Activated CD4-positive, CD25-positive, alpha-beta regulatory T cell treated with anti-CD3 and anti-CD28 coated beads, Interleukin-2, amount 50 U/mL, for 16 hours (primary cell): ENCODE data around the gene SCP2.

Experiments
- DNase-seq: peaks from one replicate; pipeline ENCODE4 v3.0.0-alpha.2; 2020; ENCODE audit warnings: low read depth, low spot score

The SCP2 gene

GRCh38 chr1:53066891-53067738 is 140.0 kb downstream of the SCP2 start:
- DNase-seq, result no peak

DNA sequence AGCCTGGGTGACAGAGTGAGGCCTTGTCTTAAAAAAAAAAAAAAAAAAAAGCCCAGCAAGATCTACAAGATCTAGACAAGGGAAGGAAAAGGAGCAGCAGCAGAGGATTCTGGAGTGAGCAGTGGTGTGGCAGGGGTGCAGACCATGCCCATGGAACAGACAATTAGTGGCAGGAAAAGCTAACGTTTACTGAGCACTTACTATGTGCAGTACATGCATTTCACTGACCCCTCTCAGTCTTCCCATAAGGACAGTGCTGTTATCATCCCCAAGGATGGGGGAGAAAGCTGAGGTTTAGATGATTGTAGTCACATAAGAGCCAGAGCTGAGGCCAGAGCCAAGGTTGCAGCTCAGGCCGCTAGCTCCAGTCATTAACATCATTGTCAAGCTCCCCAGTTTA is 140.8 kb downstream of the SCP2 start:
- DNase-seq, result no peak

DNA sequence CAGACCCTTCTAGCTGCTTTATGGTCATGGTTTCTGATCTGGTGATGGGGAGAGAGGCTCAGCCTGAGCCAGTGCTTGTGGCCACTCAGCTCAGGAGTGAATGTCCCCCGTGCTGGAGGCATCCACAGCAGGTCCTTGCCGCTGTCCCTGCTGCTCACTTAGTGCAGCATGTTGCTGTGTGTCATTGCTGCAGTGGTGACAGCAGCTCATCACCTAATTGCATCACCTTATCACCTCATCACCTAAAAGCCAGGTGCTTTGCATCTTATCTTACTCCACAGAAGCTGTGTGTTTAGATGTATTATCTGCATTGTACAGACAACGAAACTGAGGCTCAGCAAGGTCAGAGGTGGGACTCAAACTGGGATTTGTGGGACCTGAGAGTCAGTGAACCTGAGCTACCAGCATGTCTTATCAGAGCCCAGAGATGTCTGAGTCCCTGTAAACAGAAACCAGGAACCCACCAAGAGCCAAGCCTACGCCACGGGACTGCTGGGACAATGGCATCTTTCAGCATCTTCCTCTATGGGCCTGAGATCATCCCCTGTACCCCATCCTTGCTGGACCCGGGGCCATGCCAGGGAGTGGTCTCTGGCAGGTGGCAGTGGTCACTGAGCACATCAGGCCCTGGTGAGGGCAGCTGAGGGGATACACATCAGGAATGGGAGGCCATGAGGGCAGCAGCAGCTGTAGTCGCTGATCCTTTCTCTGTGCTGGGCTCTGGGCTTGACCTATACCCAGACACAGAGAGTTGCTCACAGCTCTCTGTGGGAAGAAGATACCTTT is 141.4 kb downstream of the SCP2 start:
- DNase-seq, result no peak

DNA sequence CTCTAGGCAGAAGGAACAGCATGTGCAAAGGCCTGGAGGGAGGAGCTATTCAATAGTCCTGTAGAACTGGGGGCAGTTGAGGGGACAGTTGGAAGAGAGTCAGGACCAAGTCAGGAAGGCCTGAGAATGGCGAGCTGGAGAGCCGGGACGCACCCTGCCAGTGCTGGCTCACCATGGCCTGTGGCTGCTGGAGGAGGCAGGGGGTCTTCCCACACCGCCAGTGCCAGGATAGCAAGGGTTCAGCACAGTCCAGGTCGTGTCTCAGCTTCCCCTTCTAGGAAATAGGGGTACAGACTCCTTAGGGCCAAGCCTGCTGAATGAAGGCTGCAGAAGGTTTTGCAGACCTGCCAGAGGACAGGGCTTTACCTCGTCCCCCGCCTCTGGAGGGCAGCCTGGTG is 142.2 kb downstream of the SCP2 start:
- no peak for DNase-seq

GRCh38 chr1:53069663-53070327 is 142.7 kb downstream of the SCP2 start:
- no peak for DNase-seq

GRCh38 chr1:53070621-53071020 is 143.5 kb downstream of the SCP2 start:
- no peak for DNase-seq

DNA sequence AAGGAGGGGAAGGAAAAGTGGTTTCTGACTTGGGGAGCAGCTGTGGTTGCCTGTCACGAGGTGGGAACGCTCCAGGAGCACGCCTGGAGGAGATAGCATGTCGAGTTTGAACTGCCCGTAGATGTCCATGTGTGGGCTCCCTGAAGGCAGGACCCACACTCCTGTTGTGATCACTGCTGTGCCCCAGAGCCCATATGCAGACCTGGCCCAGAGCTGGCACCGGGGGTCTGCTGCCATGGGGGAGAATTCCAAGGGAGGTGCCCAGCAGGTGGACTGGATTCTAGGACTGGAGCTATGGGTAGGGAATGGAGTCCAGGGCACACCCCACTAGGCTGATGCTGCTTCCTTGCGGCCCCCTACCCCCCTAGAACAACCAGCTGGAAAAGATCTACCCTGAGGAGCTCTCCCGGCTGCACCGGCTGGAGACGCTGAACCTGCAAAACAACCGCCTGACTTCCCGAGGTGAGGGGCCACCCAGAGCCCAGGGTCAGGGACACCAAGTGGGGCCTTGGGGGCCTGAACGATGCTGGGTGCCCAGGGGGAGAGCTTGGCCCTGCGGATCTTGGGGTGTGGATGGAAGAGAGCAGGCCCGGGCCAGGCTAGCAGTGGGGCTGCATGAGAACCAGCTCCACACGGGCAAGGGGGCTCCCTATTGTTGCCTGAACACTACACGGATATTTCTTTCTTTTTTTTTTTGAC is 144.2 kb downstream of the SCP2 start:
- DNase-seq, result no peak

DNA sequence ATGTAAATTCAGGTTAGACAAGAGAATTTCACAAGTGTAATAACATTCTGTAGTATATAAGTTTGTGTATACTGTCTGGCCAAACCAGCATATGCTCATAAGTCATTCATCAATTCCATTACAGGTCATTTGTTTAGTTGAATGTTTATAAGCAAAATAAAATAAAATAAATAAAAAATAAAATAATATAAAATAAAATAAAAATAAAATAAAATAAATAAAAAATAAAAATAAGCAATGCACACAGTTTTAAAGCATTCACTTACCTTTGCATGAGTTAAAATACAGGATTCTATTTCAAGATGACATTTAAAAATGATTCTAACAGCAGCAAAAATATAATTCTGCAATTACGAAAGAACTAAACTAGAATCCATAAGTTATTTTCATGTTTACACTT is 144.8 kb downstream of the SCP2 start:
- DNase-seq, result no peak

DNA sequence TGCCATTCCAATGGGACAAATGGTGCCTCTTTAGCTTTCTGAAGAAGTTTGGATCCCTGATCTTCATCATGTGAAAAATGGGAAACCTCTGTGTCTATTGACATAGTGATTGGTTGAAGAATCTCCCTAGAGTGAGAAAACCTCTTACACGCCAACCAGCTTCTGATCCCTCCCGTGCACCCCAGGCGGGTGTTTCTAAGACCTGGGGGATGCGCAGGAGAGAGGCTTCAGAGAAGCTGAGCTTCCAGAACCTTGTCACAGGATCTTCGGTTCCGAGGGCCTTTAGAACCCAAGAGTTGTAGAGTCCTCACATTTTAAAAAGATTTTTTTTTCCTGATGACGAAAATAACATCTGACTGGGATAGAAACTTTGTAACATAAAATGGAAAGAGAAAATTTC is 146.2 kb downstream of the SCP2 start:
- DNase-seq, result no peak

DNA sequence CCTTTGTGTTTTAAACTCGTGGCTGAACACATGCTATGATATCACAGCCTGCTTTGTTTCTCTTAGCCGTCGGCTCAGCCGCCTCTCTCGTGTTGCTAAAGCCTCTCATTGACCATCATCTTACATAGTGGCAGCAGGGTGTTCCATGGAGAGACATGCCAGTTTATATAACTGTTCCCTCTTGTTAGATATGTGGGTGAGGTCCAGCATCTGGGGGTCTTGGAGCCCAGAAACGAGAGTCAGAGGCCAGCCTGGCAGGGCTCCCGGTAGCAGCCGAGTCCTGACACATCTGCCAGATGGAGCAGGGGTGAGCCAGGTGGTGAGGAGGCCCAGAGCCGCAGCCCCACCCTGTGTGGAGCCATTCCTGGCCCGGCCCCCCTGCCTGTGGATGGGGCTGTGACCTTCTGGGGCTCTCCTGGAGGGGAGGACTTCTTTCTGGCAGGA is 146.8 kb downstream of the SCP2 start:
- no peak for DNase-seq

GRCh38 chr1:53074313-53075154 is 147.5 kb downstream of the SCP2 start:
- no peak for DNase-seq

DNA sequence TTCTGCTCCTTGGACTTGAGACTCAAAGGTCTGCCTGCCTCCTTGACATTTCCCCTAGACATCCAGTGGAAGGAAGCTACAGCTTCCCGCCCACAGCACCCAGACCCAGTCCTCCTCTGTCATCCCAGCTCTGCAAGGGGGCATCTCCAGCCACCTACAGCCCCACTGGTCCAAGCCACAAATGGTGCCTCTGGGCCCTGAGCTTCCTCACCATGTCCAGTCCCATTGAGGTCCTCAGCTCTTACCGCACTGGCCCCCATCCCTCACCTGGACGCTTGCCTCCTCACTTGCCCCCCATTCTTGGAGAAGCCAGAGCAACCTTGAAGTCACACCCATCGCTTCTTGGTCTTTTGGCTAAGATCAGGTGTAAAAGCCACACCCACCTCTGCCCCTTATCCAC is 148.1 kb downstream of the SCP2 start:
- no peak for DNase-seq

GRCh38 chr1:53075761-53076163 is 148.7 kb downstream of the SCP2 start:
- no peak for DNase-seq

- no peak for DNase-seq
Measured at GRCh38 chr1:53076165-53076564, 149.1 kb downstream of the SCP2 start.

DNA sequence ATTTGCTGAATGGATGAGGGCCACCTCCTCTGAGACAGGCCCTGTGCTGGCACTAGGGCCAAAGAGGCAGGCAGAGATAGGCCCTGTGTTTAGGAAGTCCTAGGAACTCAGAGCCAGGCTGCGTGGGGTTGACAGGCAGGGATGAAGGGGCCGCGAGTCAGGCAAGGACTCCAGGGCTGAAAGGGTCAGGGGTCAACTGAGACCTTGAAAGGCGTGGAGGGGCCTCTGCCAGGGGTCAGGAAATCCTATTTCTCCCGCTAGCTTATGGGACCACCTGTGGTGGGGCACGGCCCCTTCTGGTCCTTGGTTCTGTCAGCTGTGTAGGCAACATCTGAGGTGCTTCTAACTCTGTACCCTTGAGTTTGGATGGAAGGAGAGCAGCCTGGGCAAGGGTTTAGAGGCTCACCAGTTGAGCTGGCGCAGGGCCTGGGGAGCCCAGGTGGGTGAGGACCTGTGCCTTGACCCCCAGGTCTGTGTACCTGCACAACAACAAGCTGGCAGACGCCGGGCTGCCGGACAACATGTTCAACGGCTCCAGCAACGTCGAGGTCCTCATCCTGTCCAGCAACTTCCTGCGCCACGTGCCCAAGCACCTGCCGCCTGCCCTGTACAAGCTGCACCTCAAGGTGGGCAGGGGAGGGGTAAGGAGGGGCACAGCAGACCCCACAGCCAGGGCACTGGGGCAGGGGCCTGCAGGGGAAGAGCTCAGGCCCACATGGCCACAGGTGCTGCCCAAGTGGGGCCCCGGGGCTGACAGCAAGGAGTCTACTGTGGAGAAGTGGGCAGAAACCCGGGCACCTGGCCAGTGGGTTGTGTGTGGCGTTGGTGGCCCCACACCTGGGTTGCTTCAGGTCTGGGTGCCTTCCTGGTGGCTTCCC is 149.9 kb downstream of the SCP2 start:
- no peak for DNase-seq

- DNase-seq, result no peak
Measured at GRCh38 chr1:53077599-53077965, 150.5 kb downstream of the SCP2 start.

- DNase-seq, result no peak
Measured at GRCh38 chr1:53078333-53079101, 151.4 kb downstream of the SCP2 start.

DNA sequence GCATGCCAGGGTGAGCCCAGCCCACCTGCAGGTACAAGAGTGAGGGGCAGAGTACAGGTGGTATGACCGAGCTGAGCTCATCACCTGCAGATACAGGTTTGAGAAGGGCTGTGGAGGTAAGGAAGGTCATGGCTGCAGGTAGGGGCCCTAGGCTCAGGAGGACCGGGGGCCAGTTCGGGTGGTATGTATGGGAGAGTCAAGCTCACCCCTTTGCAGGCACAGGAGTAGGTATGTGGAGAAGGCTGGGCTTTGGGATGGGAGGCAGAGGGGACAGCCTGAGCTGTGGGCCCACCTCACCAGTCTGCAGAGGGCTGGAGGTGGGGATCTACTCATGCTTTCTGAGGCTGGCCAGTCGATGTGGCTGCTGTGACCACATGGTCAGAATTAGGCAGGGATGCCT is 152.2 kb downstream of the SCP2 start:
- no peak for DNase-seq

GRCh38 chr1:53080041-53080440 is 153.0 kb downstream of the SCP2 start:
- no peak for DNase-seq
